Heart left ventricle (tissue), 13 donors: Measurements from ENCODE around the gene SNX17.

Experiments used
- CTCF ChIP-seq, 12 donors: fragments of 200-600 bp; sonication (generic) in 4 of 12; IDR thresholded peaks; one replicate each; pipeline versions ENCODE4 v1.5.0 to v1.8.0; 2018 to 2022; ENCODE audit warnings: antibody characterized with exemption in 12 of 12, mild to moderate bottlenecking in 5 of 12
- POLR2A ChIP-seq, 2 donors: fragments of 450-650 bp; IDR thresholded peaks; one replicate each; pipeline ENCODE4 v1.6.1; 2017; ENCODE audit warnings: antibody characterized with exemption in 2 of 2, mild to moderate bottlenecking in 2 of 2, moderate library complexity in 2 of 2
- donor health status: ischemic (EF 13 %, LVEDD 7.1; RV severe dilation, severe dysfunction).
- donor health status: DM: no; HTN: yes; CAD: no.
- donor health status: DM: no; HTN: no; CAD: no.
- donor health status: ischemic (EF 25% LVEDD 6.9; RV normal size, moderate dysfunction).
- donor health status: ischemic (EF 25% LVEDD 5.7; RV mildly dilated, moderate dysfunction).
- donor health status: ischemic (EF 35%, LVEDD 5.7; RV mildly dilated, moderate dysfunction).
- donor health status: nonischemic (EF 11% LVEDD 7.7; RV severe dilation, severe dysfunction).
- donor health status: DM: yes; HTN: yes; CAD: no.
- donor health status: PGD.
- donor health status: ischemic (EF 29% LVEDD 5.4; RV normal size, mild dysfunction).
- donor health status: nonischemic (EF 23%, LVEDD 6.1; RV moderate dilation, normal function).

DNA sequence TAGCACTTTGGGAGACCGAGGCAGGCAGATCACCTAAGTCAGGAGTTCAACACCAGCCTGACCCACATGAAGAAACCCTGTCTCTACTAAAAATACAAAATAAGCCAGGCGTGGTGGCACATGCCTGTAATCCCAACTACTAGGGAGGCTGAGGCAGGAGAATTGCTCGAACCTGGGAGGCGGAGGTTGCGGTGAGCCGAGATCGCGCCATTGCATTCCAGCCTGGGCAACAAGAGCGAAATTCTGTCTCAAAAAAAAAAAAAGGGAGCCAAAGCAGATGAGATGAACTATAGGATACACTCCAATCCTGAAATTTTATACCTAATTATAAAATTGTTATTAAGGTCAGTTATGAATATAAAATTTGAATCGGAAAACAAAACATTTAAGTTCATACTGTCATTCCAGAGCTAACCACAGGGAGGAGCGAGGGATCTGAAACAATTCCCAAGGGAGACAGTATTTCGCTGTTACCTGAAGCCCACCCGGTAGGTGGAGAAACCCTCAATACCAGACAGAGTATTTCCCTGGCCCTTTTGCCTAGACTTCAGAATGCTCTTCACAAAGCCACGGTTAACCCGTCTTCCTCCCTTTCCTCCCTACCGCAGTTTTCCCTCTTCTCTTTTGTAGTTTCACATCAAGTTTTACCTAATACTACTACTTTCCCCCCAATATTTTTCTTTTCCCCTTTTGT, 37.5 kb downstream of the SNX17 start:
- peak; percentile 22 to 56 (median 41) for TF ChIP-seq CTCF (IDR thresholded peaks at IDR 0.05)
- TF ChIP-seq POLR2A (IDR thresholded peaks at IDR 0.05) = no peak
